DMS153 treated with DMSO at 0.1 percent for 48 hours (cell line): ENCODE measurements around the gene YBX1.
"Not testable (repeated sequence)": the region's sequence is repeated elsewhere in the genome, so short reads cannot be mapped to it uniquely, and the experiment has no call there.

Experiments
- DNase-seq: peaks from one replicate; lab custom pipeline; 2025; ENCODE audit not compliant: unreplicated experiment; lab: John Stamatoyannopoulos, UW

The YBX1 gene

GRCh38 chr1:42689912-42690311 is 7.7 kb downstream of the YBX1 start:
- no peak for DNase-seq

DNA sequence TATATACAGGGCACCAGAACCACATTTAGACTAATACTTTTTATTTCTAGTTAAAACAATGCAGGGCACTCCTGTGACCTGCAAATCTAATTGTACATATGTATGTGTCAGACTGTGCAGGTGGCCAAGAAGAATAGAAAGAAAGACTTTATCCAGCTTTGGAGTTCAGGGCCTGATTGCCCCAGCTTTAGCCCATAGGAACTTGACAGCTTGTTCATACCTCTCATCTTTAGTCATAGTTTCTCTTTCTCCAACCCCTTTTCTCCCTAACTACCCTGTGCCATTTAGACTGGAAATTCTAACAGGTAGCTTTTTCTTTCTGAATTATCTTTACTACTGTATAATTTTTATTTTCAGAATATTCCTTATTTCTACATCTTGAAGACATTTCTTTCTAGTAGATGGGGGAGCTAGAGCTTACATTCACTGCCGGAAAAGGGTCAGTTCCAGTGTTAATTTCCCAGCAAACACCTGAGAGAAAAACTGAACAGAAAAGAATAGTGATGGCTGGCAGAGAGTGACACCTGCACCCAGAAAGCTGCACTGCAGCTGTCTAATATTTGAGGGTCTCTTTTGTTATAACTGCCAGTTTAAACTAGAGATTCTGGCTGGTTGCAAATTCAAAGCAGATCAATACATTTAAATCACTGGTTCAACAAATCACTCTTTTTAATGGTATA is 8.4 kb downstream of the YBX1 start:
- DNase-seq = no peak

GRCh38 chr1:42691157-42691498 is 8.9 kb downstream of the YBX1 start:
- no peak for DNase-seq

GRCh38 chr1:42692461-42692860 is 10.2 kb downstream of the YBX1 start:
- no peak for DNase-seq

GRCh38 chr1:42692911-42693310 is 10.7 kb downstream of the YBX1 start:
- no peak for DNase-seq

DNA sequence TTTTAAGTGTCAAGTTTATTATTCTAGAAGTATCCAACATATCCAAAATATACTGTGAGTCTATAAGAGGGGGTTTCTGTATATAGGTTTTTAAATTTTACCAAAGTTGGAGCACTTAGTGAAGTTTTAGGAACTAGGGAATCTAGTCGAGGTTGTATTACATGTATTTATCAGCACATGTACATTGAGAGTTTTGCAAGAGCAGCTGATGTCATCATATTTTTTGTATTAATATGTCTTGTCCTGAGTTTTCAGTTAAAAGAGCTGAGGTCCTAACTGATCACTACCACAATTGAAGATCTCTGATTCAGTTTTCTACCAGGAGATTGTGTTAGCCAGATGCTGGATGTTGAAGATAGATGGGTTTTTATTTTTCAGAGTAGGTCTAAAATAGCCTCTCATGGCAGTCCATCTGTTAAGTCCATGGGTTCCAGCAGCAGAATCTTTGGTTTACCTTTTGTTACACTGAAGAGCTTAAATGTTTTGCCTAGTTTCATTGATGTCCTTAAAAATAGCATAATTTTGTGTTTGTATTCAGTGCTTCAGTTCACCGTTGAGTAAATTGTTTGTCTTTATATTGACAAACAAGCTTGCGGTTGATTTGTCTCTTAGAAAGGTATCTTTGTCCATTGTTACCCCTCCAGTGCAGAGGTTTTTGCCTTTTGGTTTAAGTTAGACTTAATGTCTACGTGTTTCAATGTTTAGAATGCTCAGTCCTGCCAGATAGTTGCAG is 16.0 kb downstream of the YBX1 start:
- DNase-seq = no peak

- no peak for DNase-seq
Observed at GRCh38 chr1:42700006-42700405, 17.8 kb downstream of the YBX1 start.

DNA sequence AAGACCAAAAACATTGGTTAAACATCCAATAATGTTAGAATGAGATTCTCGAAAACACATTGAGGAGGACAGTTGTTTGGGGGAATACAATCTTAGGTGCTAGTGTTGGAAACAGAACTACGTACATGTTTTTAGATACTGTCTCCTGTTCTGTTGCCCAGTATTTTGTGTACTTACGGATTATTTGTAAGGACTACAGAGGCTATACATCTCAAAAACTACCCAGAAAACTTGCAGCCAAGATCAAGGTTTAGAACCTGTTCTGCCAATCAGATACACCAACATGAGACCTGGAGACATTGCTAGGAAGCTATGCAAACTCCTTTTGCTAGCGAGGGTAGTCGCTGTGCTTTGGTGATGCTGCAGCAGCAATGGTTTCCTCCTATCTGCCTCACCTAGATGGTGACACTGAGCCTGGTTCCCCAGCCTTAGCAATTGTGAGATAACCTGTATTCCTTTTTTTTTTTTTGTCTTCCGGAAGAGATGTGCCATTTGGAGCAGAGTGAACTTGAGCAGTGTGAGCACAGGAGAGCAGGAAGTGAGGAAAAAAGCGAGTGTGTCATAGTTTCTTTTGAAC is 21.8 kb downstream of the YBX1 start:
- DNase-seq = no peak

- DNase-seq = not testable (repeated sequence)
Observed at GRCh38 chr1:42712808-42713207, 30.6 kb downstream of the YBX1 start.

GRCh38 chr1:42713293-42713692 is 31.1 kb downstream of the YBX1 start:
- no peak for DNase-seq

DNA sequence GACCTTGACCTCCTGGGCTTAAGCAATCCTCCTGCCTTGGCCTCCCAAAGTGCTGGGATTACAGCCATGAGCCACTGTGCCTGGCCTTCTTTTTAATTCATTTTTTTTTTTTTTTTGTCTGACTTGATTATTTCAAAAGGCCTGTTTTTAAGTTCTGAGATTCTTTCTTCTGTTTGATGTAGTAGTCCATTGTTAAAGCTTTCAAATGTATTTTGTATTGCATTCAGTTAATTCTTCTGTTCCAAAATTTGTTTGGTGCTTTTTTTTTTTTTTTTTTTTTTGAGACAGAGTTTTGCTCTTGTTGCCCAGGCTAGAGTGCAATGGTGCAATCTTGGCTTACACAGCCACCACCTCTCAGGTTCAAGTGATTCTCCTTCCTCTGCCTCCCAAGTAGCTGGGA is 32.2 kb downstream of the YBX1 start:
- not testable (repeated sequence) for DNase-seq

DNA sequence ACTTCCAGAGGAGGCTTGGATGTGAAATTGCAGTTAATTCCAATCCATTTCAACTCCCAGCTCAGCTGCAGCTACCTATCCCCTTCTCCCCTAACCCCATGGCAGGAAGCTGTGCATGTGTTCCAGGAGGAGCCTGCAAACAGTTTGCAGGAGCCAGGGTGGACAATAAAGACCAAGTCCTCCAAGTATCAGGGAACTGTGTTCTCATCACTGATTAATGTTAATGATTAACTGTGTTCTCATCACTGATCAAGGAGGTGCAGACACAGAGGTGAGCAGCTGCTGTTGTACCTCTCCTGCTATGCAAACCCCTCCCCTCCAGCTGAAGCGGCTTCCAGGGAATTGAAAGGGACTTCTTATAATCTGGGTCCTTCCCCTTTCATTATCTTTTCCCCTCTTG is 38.6 kb downstream of the YBX1 start:
- no peak for DNase-seq

- DNase-seq = no peak
Observed at GRCh38 chr1:42721926-42722325, 39.7 kb downstream of the YBX1 start.

DNA sequence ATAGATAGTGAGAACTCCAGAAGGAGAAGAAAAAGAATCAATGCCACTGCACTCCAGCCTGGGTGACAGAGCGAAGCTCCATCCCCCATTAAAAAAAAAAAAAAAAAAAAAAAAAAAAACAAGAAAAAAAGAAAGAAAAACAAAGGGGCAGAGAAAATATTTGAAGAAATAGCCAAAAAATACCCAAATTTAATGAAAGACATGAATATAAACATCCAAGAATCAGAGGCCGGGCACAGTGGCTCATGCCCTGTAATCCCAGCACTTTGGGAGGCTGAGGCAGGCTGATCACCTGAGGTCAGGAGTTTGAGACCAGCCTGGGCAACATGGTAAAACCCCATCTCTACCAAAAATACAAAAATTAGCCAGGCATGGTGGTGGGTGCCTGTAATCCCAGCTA is 40.2 kb downstream of the YBX1 start:
- DNase-seq = not testable (repeated sequence)

- DNase-seq = no peak
Observed at GRCh38 chr1:42723511-42723910, 41.3 kb downstream of the YBX1 start.

- not testable (repeated sequence) for DNase-seq
Observed at GRCh38 chr1:42725820-42726219, 43.6 kb downstream of the YBX1 start.

GRCh38 chr1:42730002-42730401 is 47.8 kb downstream of the YBX1 start:
- no peak for DNase-seq

GRCh38 chr1:42730988-42731387 is 48.8 kb downstream of the YBX1 start:
- DNase-seq = no peak

DNA sequence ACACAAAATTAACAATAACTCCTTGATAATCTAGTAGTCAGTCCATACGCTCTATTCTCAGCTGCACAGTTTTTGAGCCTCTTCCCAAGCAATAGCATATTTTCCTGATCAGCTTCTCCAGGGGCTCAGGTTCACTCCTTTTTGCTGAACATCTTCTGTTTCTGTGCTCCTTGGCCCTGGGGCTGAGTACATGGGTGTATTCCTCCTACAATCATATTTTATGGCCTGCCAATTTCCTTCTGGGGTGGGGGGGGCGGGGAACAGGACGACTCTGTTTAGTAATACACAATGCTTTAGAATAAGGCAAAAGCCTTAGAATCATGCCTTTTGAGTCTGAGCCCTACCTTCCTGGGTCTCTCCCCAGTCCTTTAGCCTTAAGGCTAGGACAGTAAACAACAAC is 49.4 kb downstream of the YBX1 start:
- no peak for DNase-seq

- no peak for DNase-seq
Observed at GRCh38 chr1:42732126-42732680, 50.0 kb downstream of the YBX1 start.

DNA sequence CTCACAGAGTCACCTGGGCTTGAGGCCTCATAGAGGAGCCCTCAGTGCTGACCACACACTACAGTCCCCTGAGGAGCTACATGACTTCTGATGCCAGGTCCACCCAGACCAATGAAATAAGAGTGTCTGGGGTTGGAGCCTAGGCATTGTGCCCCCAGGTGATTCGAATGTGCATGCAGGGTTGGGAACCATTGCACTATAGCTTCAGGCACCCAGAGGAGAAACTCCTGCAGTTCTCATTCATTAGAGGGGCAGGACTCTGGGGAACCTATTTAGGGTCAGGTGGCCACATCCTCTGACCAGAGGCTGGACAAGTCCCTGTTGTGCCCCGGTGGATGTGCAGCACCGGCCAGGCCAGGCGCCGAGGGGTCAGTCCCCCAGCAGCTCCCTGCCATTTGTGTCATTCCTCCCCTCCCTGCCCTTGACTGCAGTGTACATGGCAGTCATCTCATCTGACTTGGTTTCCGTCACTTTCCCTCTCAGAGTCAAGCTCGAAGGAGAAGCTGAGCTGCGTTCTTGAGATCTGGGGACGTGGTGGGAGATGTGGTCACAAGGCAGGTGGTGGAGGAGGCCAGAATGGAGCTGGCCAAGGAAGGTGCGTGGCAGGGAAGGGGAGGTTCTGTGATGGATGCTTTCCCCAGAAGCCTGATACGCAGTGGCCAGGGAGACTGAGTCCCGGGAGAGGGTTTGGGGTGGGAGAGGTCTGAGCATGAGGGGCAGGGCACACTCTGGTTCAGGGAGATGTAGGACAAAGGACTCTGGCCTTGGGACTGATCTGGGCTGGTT is 51.4 kb downstream of the YBX1 start:
- no peak for DNase-seq
